Smooth muscle cell (in vitro differentiated cells): ENCODE data around the gene ZNF609. TPM values are rescaled to one million over a fixed set of nuclear protein-coding genes. Genes with fewer than 3 reads are reported as not detected.

Experiments
- DNase-seq: peaks from one replicate; lab custom pipeline; 2025; ENCODE audit not compliant: unreplicated experiment; lab: John Stamatoyannopoulos, UW
- H2AFZ ChIP-seq: fragments of 200-600 bp; sonication (generic); 2 replicates; pipeline ENCODE4 v1.6.0; 2016; ENCODE audit warnings: antibody characterized with exemption, low read depth, mild to moderate bottlenecking
- H3F3A ChIP-seq: fragments of 200-600 bp; sonication (generic); 2 replicates; pipeline ENCODE4 v1.6.0; 2017; ENCODE audit warnings: antibody characterized with exemption, low read depth
- H3K27ac ChIP-seq: fragments of 200-600 bp; sonication (generic); 2 replicates; pipeline ENCODE4 v1.5.1; 2016; ENCODE audit warnings: low read depth, mild to moderate bottlenecking
- H3K27me3 ChIP-seq: fragments of 200-600 bp; sonication (generic); 2 replicates; pipeline ENCODE4 v1.6.1; 2016; ENCODE audit warnings: low read depth, mild to moderate bottlenecking
- H3K36me3 ChIP-seq: fragments of 200-600 bp; sonication (generic); 2 replicates; pipeline ENCODE4 v1.5.1; 2016; ENCODE audit warnings: low read depth
- H3K4me1 ChIP-seq: fragments of 200-600 bp; sonication (generic); 2 replicates; pipeline ENCODE4 v1.5.1; 2016; ENCODE audit warnings: low read depth
- H3K4me2 ChIP-seq: fragments of 200-600 bp; sonication (generic); 2 replicates; pipeline ENCODE4 v1.6.0; 2016; ENCODE audit warnings: mild to moderate bottlenecking
- H3K4me3 ChIP-seq: fragments of 200-600 bp; sonication (generic); 2 replicates; pipeline ENCODE4 v1.5.1; 2016; ENCODE audit warnings: mild to moderate bottlenecking
- H3K79me2 ChIP-seq: fragments of 200-600 bp; sonication (generic); 2 replicates; pipeline ENCODE4 v1.6.0; 2016; ENCODE audit warnings: low read depth, mild to moderate bottlenecking
- H3K9ac ChIP-seq: fragments of 200-600 bp; sonication (generic); 2 replicates; pipeline ENCODE4 v1.6.0; 2016; ENCODE audit warnings: low read depth
- H3K9me3 ChIP-seq: fragments of 200-600 bp; sonication (generic); replicated peaks from 2 replicates; pipeline ENCODE4 v1.5.1; 2016; ENCODE audit warnings: low read depth
- H4K20me1 ChIP-seq: fragments of 200-600 bp; sonication (generic); 2 replicates; pipeline ENCODE4 v1.6.0; 2016; ENCODE audit warnings: low read depth
- WGBS: methylation state at CpG from one replicate; pipeline ENCODE4 v1.1.7; 2016; ENCODE audit warnings: low lambda C conversion rate; 5-methylcytosine and 5-hydroxymethylcytosine counted together
- polyA plus RNA-seq: library from polyadenylated mRNA; unstranded; fragments of >200 nt; fragmentation: Nextera tagmentation; extraction: Ambion mirVana; gene quantifications from 2 replicates; pipeline ENCODE4 v1.2.1, GENCODE V29; 2016
- total RNA-seq: library from RNA; depleted of rRNA; stranded (reverse); fragments of >200 nt; gene quantifications from 2 replicates; pipeline ENCODE4 v1.2.3, GENCODE V29; 2014
- TF ChIP-seq, protein P1 (sequence below): fragments of 200-600 bp; sonication (generic); IDR thresholded peaks from 2 replicates; pipeline ENCODE4 v1.5.1; 2017; ENCODE audit warnings: borderline replicate concordance, mild to moderate bottlenecking, antibody characterized with exemption; ENCODE audit not compliant: insufficient read depth, poor library complexity, severe bottlenecking

The ZNF609 gene
- total and polyA plus RNA-seq, 2 experiments from 2014 or later: 9.9 to 15.6 TPM

DNA sequence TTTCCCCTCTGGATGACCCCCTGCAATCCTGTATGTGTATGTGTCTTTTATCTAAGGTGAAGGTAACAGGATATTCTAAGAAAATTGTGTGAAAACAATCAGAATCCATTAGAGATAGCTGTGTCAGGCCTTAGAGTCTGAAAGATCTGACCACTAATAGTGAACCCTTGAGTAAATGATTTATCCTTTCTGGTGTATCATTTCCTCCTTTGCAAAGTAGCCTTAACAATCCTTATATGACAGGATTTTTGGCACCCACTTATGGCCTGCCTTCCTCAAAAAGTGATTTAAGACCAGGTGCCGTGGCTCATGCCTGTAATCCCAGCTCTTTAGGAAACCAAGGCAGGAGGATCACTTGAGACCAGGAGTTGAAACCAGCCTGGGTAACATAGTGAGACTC, 204.8 kb downstream of the ZNF609 start:
- H3K9ac ChIP-seq: no peak overlapping the region
- peaks cover 20% of the 10 kb centered on the region for H3K79me2 ChIP-seq
- H3K27ac ChIP-seq: no peak overlapping the region
- no peaks in the 10 kb centered on the region for H3K9me3 ChIP-seq
- H3K4me1 ChIP-seq: peaks cover 4% of the 10 kb centered on the region
- H3F3A ChIP-seq: no peaks in the 10 kb centered on the region
- H2AFZ ChIP-seq: no peak overlapping the region
- no peaks in the 10 kb centered on the region for H3K27me3 ChIP-seq
- no peaks in the 10 kb centered on the region for H3K36me3 ChIP-seq
- no peak for DNase-seq
- no peak overlapping the region for H3K4me3 ChIP-seq
- TF ChIP-seq, protein P1, sequence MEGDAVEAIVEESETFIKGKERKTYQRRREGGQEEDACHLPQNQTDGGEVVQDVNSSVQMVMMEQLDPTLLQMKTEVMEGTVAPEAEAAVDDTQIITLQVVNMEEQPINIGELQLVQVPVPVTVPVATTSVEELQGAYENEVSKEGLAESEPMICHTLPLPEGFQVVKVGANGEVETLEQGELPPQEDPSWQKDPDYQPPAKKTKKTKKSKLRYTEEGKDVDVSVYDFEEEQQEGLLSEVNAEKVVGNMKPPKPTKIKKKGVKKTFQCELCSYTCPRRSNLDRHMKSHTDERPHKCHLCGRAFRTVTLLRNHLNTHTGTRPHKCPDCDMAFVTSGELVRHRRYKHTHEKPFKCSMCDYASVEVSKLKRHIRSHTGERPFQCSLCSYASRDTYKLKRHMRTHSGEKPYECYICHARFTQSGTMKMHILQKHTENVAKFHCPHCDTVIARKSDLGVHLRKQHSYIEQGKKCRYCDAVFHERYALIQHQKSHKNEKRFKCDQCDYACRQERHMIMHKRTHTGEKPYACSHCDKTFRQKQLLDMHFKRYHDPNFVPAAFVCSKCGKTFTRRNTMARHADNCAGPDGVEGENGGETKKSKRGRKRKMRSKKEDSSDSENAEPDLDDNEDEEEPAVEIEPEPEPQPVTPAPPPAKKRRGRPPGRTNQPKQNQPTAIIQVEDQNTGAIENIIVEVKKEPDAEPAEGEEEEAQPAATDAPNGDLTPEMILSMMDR: no peak
- H4K20me1 ChIP-seq: peaks cover 75% of the 10 kb centered on the region
- H3K4me2 ChIP-seq: no peak overlapping the region
- WGBS: 100% methylated on average over 1 of the region's 1 CpG

DNA sequence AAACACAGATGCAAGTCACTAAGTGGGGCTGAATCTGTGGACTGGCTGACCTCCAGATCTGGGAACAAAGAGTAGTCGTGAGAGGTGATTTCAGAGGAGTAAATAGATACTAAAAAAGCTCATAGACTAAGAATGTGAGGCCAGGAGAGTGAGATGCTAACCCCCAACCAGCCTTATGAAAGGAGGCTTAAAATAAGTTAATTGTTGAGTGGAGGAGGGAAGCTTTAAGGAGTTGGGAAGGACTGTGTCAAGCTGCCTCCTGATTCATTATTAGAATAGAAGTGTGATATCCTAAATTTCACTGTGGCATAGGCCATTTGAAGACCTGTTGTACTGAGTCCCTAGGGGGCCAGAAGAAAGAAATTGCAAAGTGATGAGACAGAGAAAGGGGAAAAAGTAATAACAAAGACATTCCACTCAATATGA, 207.4 kb downstream of the ZNF609 start:
- Histone ChIP-seq H3K4me2 (no peak overlapping the region), H3K27me3 (no peaks in the 10 kb centered on the region), H4K20me1 (peaks cover 61% of the 10 kb centered on the region), H3K79me2 (peaks cover 14% of the 10 kb centered on the region), H3K27ac (no peak overlapping the region), H3F3A (no peaks in the 10 kb centered on the region), H3K4me3 (no peak overlapping the region), H3K9me3 (no peaks in the 10 kb centered on the region), H3K36me3 (no peaks in the 10 kb centered on the region), H3K9ac (no peak overlapping the region), H2AFZ (no peak overlapping the region), H3K4me1 (peaks cover 4% of the 10 kb centered on the region)
- TF ChIP-seq, protein P1: no peak
- DNase-seq: no peak
- 47% methylated on average over 1 of the region's 1 CpG for WGBS

DNA sequence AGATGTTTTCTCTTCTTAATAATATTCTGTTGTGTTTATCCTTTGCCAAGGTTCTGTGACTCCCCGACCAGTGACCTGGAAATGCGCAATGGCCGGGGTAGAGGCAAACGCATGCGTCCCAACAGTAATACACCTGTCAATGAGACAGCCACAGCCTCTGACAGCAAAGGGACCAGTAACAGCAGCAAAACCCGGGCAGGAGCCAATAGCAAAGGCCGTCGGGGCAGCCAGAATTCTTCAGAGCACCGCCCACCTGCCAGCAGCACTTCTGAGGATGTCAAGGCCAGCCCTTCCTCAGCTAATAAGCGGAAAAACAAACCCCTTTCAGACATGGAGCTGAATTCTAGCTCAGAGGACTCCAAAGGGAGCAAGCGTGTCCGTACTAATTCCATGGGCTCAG, 213.5 kb downstream of the ZNF609 start:
- Histone ChIP-seq H3K9ac (no peak overlapping the region), H3K4me1 (no peaks in the 10 kb centered on the region), H3K27me3 (no peaks in the 10 kb centered on the region), H3K4me3 (no peak overlapping the region), H3F3A (no peaks in the 10 kb centered on the region), H4K20me1 (peaks cover 32% of the 10 kb centered on the region), H3K9me3 (no peaks in the 10 kb centered on the region), H2AFZ (no peak overlapping the region), H3K27ac (no peak overlapping the region), H3K36me3 (no peaks in the 10 kb centered on the region), H3K79me2 (peaks cover 8% of the 10 kb centered on the region), H3K4me2 (no peak overlapping the region)
- WGBS: 98% methylated on average over 12 of the region's 12 CpGs
- TF ChIP-seq, protein P1: no peak
- no peak for DNase-seq

DNA sequence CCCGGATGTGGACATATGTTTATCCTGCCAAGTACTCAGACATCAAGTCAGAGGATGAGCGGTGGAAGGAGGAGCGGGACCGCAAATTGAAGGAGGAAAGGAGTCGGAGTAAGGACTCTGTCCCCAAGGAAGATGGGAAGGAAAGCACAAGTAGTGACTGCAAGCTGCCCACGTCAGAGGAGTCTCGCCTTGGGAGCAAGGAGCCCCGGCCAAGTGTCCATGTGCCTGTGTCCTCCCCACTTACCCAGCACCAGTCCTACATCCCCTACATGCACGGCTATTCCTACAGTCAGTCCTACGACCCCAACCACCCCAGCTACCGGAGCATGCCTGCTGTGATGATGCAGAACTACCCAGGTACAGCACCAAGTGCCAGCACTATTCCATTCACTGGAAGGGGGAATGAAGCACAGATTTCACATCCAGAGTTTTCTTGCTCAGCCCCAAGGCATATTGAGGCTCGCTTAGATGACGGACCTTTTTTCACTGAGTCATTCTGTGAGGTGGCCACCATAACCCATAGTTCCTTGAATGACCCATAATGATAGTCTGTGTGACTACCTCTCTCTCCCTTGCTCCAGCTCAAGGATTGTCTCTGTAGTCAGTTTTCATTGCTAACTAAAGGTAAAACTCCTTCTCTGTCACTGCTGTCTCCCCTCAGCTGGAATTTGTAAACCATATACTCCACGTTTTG, 217.9 kb downstream of the ZNF609 start:
- H3K36me3 ChIP-seq: peaks cover 8% of the 10 kb centered on the region
- H3K4me3 ChIP-seq: no peak overlapping the region
- H3K4me2 ChIP-seq: no peak overlapping the region
- WGBS: 91% methylated on average over 14 of the region's 14 CpGs
- TF ChIP-seq, protein P1: no peak
- no peak overlapping the region for H3K27ac ChIP-seq
- no peak overlapping the region for H2AFZ ChIP-seq
- H3K9me3 ChIP-seq: no peaks in the 10 kb centered on the region
- H3K79me2 ChIP-seq: no peaks in the 10 kb centered on the region
- H3K4me1 ChIP-seq: no peaks in the 10 kb centered on the region
- peaks cover 10% of the 10 kb centered on the region for H4K20me1 ChIP-seq
- H3F3A ChIP-seq: peaks cover 6% of the 10 kb centered on the region
- H3K9ac ChIP-seq: no peak overlapping the region
- H3K27me3 ChIP-seq: no peaks in the 10 kb centered on the region
- no peak for DNase-seq
